WTC11 (cell line): ENCODE data around the gene RFPL1.

Experiments used
- ETV6 ChIP-seq: sonication (generic); formaldehyde crosslinking; IDR thresholded peaks from 2 replicates; pipeline ENCODE4 v1.8.1; 2022; ENCODE audit warnings: mild to moderate bottlenecking, missing genetic modification reagents
- FOXK1 ChIP-seq: sonication (generic); formaldehyde crosslinking; IDR thresholded peaks from 2 replicates; pipeline ENCODE4 v1.8.0; 2022; ENCODE audit warnings: mild to moderate bottlenecking, moderate library complexity, missing genetic modification reagents
- NFYB ChIP-seq: sonication (generic); formaldehyde crosslinking; conservative IDR thresholded peaks from 2 replicates; pipeline ENCODE4 v1.8.0; 2022; ENCODE audit warnings: low read depth, missing genetic modification reagents
- TCF7 ChIP-seq: sonication (generic); formaldehyde crosslinking; IDR thresholded peaks from 2 replicates; pipeline ENCODE4 v1.8.0; 2022; ENCODE audit warnings: mild to moderate bottlenecking, low read depth, missing genetic modification reagents, moderate library complexity
- TF ChIP-seq, protein P1 (sequence below): fragments of 250-450 bp; sonication (Bioruptor Pico); IDR thresholded peaks from 2 replicates; pipeline ENCODE4 v1.9.0; 2021; ENCODE audit warnings: mild to moderate bottlenecking
- TF ChIP-seq, protein P2 (sequence below): sonication (generic); formaldehyde crosslinking; IDR thresholded peaks from 2 replicates; pipeline ENCODE4 v1.8.1; 2023; ENCODE audit warnings: mild to moderate bottlenecking, moderate library complexity, missing genetic modification reagents
- TF ChIP-seq, protein P3 (sequence below): sonication (generic); formaldehyde crosslinking; IDR thresholded peaks from 2 replicates; pipeline ENCODE4 v1.8.1; 2022; ENCODE audit warnings: mild to moderate bottlenecking, missing genetic modification reagents, moderate library complexity, borderline replicate concordance

DNA sequence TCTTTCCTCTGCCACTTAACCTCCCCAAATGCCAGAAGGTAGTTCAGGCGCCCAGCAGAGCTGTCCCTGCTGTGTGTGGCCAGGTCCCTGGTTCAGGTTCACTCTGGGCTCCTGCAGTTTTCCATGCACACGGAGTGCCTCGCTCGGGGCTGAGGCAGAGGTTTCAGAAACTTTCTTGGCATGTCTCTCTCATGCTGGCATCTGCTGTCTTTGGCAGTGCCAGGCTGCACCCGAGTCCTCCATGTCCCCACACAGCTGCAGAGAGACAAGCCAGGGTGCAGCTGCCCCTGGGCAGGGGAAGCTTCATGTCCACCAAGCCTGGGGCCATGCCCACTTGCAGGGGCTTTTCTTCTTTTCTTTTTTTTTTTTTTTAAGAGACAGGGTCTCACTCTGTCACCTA, 34.6 kb downstream of the RFPL1 start:
- TF ChIP-seq FOXK1 (CRISPR knock-in tag) (no peak), NFYB (CRISPR knock-in tag) (no peak), ETV6 (CRISPR knock-in tag) (no peak), TCF7 (CRISPR knock-in tag) (no peak)
- TF ChIP-seq, protein P1, sequence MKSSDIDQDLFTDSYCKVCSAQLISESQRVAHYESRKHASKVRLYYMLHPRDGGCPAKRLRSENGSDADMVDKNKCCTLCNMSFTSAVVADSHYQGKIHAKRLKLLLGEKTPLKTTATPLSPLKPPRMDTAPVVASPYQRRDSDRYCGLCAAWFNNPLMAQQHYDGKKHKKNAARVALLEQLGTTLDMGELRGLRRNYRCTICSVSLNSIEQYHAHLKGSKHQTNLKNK = no peak
- TF ChIP-seq, protein P2, sequence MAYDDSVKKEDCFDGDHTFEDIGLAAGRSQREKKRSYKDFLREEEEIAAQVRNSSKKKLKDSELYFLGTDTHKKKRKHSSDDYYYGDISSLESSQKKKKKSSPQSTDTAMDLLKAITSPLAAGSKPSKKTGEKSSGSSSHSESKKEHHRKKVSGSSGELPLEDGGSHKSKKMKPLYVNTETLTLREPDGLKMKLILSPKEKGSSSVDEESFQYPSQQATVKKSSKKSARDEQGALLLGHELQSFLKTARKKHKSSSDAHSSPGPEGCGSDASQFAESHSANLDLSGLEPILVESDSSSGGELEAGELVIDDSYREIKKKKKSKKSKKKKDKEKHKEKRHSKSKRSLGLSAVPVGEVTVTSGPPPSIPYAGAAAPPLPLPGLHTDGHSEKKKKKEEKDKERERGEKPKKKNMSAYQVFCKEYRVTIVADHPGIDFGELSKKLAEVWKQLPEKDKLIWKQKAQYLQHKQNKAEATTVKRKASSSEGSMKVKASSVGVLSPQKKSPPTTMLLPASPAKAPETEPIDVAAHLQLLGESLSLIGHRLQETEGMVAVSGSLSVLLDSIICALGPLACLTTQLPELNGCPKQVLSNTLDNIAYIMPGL = no peak
- TF ChIP-seq, protein P3, sequence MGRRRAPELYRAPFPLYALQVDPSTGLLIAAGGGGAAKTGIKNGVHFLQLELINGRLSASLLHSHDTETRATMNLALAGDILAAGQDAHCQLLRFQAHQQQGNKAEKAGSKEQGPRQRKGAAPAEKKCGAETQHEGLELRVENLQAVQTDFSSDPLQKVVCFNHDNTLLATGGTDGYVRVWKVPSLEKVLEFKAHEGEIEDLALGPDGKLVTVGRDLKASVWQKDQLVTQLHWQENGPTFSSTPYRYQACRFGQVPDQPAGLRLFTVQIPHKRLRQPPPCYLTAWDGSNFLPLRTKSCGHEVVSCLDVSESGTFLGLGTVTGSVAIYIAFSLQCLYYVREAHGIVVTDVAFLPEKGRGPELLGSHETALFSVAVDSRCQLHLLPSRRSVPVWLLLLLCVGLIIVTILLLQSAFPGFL (CRISPR knock-in tag) = no peak
